Choroid plexus epithelial cell (primary cell): ENCODE data around the gene PMFBP1.

Experiments used
- DNase-seq: peaks from one replicate; pipeline ENCODE4 v3.0.0-alpha.2; 2010; ENCODE audit warnings: low read depth
- H3K4me3 ChIP-seq: 2 replicates; pipeline ENCODE4 v1.5.1; 2011; ENCODE audit warnings: low read depth, mild to moderate bottlenecking, control low read depth, low read length, moderate library complexity
- CTCF ChIP-seq: conservative IDR thresholded peaks from 2 replicates; pipeline ENCODE4 v1.5.1; 2011; ENCODE audit warnings: low read depth, mild to moderate bottlenecking, control low read depth, inconsistent platforms, low read length, moderate library complexity

PMFBP1 gene

GRCh38 chr16:72122916-72123315 is 49.0 kb downstream of the PMFBP1 start:
- no peak for DNase-seq
- no peak for TF ChIP-seq CTCF
- H3K4me3 ChIP-seq = no peak overlapping the region

- TF ChIP-seq CTCF = no peak
- H3K4me3 ChIP-seq = no peak overlapping the region
- no peak for DNase-seq
Measured at GRCh38 chr16:72122308-72122707, 49.6 kb downstream of the PMFBP1 start.

DNA sequence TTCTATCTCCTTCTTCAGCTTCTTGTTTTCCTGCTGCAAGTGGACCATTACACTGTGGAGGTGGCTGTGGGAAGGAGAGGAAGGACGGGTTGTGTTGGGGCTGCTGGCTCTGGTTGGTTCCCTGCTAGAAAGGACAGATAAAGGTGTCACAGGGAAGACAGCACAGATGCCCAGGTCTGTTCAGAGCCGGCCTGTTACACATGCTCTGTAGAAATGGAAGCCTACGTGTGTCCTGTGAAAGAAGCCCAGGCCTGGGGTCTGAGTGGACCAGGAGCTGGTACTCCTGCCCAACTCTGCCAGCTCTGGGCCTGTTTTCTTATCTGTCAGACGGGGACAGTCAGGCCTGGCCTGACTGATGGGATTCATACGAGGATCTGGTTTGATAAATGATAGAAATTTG is 51.9 kb downstream of the PMFBP1 start:
- H3K4me3 ChIP-seq = no peak overlapping the region
- TF ChIP-seq CTCF = no peak
- no peak for DNase-seq

- no peak overlapping the region for H3K4me3 ChIP-seq
- no peak for DNase-seq
- TF ChIP-seq CTCF = no peak
Measured at GRCh38 chr16:72113616-72113945, 58.4 kb downstream of the PMFBP1 start.

GRCh38 chr16:72112906-72113615 is 58.9 kb downstream of the PMFBP1 start:
- TF ChIP-seq CTCF = no peak
- no peak overlapping the region for H3K4me3 ChIP-seq
- DNase-seq = no peak

- no peak for TF ChIP-seq CTCF
- H3K4me3 ChIP-seq = no peak overlapping the region
- DNase-seq = no peak
Measured at GRCh38 chr16:72112452-72112792, 59.5 kb downstream of the PMFBP1 start.

GRCh38 chr16:72111657-72112451 is 60.1 kb downstream of the PMFBP1 start:
- TF ChIP-seq CTCF = no peak
- no peak overlapping the region for H3K4me3 ChIP-seq
- no peak for DNase-seq
